ENCODE results near the gene ADGRB2.

The ADGRB2 gene

DNA sequence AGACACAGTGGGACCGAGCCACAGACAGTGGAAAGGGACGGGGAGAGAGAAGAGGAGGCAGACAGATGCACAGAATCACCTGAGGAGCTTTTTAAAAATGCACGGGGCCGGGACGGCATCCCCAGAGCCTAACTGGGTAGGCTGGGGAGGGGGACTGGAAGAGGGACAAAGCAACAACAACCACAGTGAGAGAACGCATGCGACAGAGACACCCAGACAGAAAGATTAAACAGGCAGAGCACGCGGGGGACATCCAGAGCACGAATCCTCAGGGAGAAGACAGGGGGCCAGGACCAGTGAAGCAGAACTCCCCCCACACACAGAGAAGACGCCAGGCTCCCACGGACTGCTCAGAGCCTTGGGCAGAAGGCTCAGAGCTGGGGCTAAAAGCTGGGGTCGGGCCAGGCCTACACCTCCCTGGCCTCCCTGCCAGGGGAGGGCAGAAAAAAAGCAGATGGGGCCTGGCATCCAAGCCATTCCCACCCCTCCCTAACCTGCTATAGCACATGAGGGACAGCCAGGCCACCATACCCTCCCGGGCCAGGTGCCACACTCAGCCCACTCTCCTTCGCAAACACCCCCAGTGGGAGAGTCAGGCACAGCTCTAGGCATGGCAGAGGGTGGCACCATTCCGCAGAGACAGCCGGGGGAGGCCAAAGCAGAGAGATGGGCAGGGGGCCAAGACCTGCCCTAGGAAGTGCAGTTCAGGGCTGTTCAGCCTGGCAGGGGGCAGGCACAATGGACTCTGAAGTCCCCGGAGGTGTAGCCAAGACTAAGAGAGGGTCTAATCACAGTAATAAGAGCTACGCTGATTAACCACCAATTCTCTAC is 30.5 kb downstream of the ADGRB2 start:
- Histone ChIP-seq H4K91ac (ENCODE audit: low read depth, low read length, poor library complexity) (no peak overlapping the region), H3K4me3 (ENCODE audit: low read length in 2 of 2) (no peak overlapping the region), H3K4me2 (ENCODE audit: insufficient read depth, low read length, poor library complexity, severe bottlenecking) (no peak overlapping the region), H3K27me3 (ENCODE audit: control insufficient read depth in 3 of 3, insufficient read depth in 3 of 3, low read depth in 1 of 3, low read length in 3 of 3) (no peaks in the 10 kb centered on the region), H3K4ac (ENCODE audit: low read length) (no peak overlapping the region), H2AK5ac (ENCODE audit: low read depth, low read length) (no peak overlapping the region), H2BK12ac (ENCODE audit: low read length) (no peak overlapping the region), H2AFZ (ENCODE audit: low read length) (no peak overlapping the region), H3K36me3 (replicated peaks in 1 of 2; ENCODE audit: control insufficient read depth in 2 of 2, insufficient read depth in 2 of 2, low read length in 2 of 2) (peaks cover 0 to 18% of the 10 kb centered on the region in 2 donors), H2BK5ac (ENCODE audit: low read length) (no peak overlapping the region), H4K8ac (ENCODE audit: low read depth, low read length) (no peak overlapping the region), H3K14ac (ENCODE audit: low read length) (no peak overlapping the region), H3K23ac (ENCODE audit: low read depth, low read length, poor library complexity) (no peak overlapping the region), H3K4me1 (ENCODE audit: control insufficient read depth in 2 of 2, insufficient read depth in 1 of 2, low read depth in 1 of 2, low read length in 2 of 2) (no peaks in the 10 kb centered on the region), H3K18ac (ENCODE audit: low read length) (peak overlapping the region; percentile 38), H2BK15ac (ENCODE audit: low read length) (no peak overlapping the region), H3K9me3 (replicated peaks in 1 of 2; ENCODE audit: control insufficient read depth in 2 of 2, insufficient read depth in 1 of 2, low read depth in 1 of 2, low read length in 2 of 2) (no peaks in the 10 kb centered on the region), H2BK120ac (ENCODE audit: low read depth, low read length) (no peak overlapping the region), H3K79me1 (ENCODE audit: low read depth, low read length) (no peaks in the 10 kb centered on the region), H3K27ac (replicated peaks; ENCODE audit: low read length) (no peak overlapping the region), H3K9ac (ENCODE audit: low read depth, low read length, poor library complexity) (peak overlapping the region; percentile 21)
- DNase-seq (ENCODE audit: low spot score): no peak
- no CpG with 5 or more reads among the region's 19 CpGs for WGBS, 2 donors (ENCODE audit: extremely low coverage in 2 of 2, insufficient read length in 2 of 2, insufficient replicate concordance in 1 of 2)

DNA sequence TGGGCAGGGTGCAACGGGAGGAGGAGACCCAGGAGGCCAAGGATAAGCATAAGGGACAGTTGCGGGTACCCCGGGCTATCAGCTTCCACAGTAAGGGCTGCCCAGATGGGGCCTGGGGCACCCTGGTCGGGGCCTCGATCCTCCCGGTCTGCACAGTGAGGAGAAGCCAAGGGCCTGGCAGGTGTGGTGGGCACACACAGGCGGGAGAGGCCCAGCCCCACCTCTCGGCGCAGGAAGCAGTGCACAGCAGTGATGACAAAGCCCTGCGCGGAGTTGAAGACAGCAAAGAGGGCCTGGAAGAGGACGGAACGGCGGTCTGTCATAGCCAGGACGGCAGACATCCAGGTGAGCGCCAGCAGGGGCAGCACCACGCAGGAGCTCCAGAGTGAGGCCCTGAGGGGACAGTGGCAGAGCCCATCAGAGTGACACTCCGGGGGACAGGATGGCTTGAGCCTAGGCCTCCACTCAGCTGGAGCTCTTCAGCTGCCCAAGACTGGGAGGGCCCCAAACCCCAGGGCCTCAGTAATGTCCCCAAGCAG is 31.3 kb downstream of the ADGRB2 start:
- no peak overlapping the region for H2AK5ac ChIP-seq (ENCODE audit: low read depth, low read length)
- no peak overlapping the region for H3K4me3 ChIP-seq (ENCODE audit: low read length in 2 of 2)
- H3K27ac ChIP-seq (replicated peaks; ENCODE audit: low read length): no peak overlapping the region
- H4K91ac ChIP-seq (ENCODE audit: low read depth, low read length, poor library complexity): no peak overlapping the region
- no peaks in the 10 kb centered on the region for H3K27me3 ChIP-seq (ENCODE audit: control insufficient read depth in 3 of 3, insufficient read depth in 3 of 3, low read depth in 1 of 3, low read length in 3 of 3)
- H3K36me3 ChIP-seq (replicated peaks in 1 of 2; ENCODE audit: control insufficient read depth in 2 of 2, insufficient read depth in 2 of 2, low read length in 2 of 2): peaks cover 0 to 13% of the 10 kb centered on the region in 2 donors
- WGBS, 2 donors (ENCODE audit: extremely low coverage in 2 of 2, insufficient read length in 2 of 2, insufficient replicate concordance in 1 of 2): no CpG with 5 or more reads among the region's 18 CpGs
- H4K8ac ChIP-seq (ENCODE audit: low read depth, low read length): no peak overlapping the region
- no peak overlapping the region for H3K23ac ChIP-seq (ENCODE audit: low read depth, low read length, poor library complexity)
- peak overlapping the region; percentile 30 for H3K9ac ChIP-seq (ENCODE audit: low read depth, low read length, poor library complexity)
- no peak overlapping the region for H2BK5ac ChIP-seq (ENCODE audit: low read length)
- H2BK12ac ChIP-seq (ENCODE audit: low read length): no peak overlapping the region
- H3K4me1 ChIP-seq (ENCODE audit: control insufficient read depth in 2 of 2, insufficient read depth in 1 of 2, low read depth in 1 of 2, low read length in 2 of 2): no peaks in the 10 kb centered on the region
- H3K4me2 ChIP-seq (ENCODE audit: insufficient read depth, low read length, poor library complexity, severe bottlenecking): no peak overlapping the region
- H3K79me1 ChIP-seq (ENCODE audit: low read depth, low read length): no peaks in the 10 kb centered on the region
- no peak overlapping the region for H3K18ac ChIP-seq (ENCODE audit: low read length)
- H2BK15ac ChIP-seq (ENCODE audit: low read length): no peak overlapping the region
- H3K14ac ChIP-seq (ENCODE audit: low read length): no peak overlapping the region
- no peaks in the 10 kb centered on the region for H3K9me3 ChIP-seq (replicated peaks in 1 of 2; ENCODE audit: control insufficient read depth in 2 of 2, insufficient read depth in 1 of 2, low read depth in 1 of 2, low read length in 2 of 2)
- DNase-seq (ENCODE audit: low spot score): no peak
- H2BK120ac ChIP-seq (ENCODE audit: low read depth, low read length): no peak overlapping the region
- H2AFZ ChIP-seq (ENCODE audit: low read length): no peak overlapping the region
- no peak overlapping the region for H3K4ac ChIP-seq (ENCODE audit: low read length)

DNA sequence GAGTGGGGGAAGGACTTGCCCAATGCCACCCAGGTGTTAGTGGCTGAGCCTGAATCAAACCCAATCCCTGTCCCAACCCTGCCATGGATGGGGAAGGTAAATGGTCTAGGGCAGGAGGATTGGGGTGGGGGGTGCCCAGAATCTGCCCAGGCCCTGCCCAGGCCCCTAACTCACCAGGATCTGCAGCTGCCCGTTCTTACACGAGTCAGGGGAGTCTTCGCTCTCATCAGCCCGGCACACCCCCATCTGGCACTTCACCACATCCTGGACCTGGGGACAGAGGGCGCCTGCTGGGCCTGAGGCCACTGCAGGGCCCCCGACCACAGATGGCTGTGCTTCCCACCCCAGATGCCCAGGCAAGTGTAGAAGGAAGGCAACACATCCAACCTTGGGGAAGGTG is 31.8 kb downstream of the ADGRB2 start:
- H3K4ac ChIP-seq (ENCODE audit: low read length): no peak overlapping the region
- WGBS, 2 donors (ENCODE audit: extremely low coverage in 2 of 2, insufficient read length in 2 of 2, insufficient replicate concordance in 1 of 2): no CpG with 5 or more reads among the region's 6 CpGs
- no peak overlapping the region for H3K14ac ChIP-seq (ENCODE audit: low read length)
- no peak overlapping the region for H3K27ac ChIP-seq (replicated peaks; ENCODE audit: low read length)
- H2AK5ac ChIP-seq (ENCODE audit: low read depth, low read length): no peak overlapping the region
- no peak for DNase-seq (ENCODE audit: low spot score)
- no peak overlapping the region for H3K23ac ChIP-seq (ENCODE audit: low read depth, low read length, poor library complexity)
- peaks cover 0 to 13% of the 10 kb centered on the region in 2 donors for H3K36me3 ChIP-seq (replicated peaks in 1 of 2; ENCODE audit: control insufficient read depth in 2 of 2, insufficient read depth in 2 of 2, low read length in 2 of 2)
- H3K27me3 ChIP-seq (ENCODE audit: control insufficient read depth in 3 of 3, insufficient read depth in 3 of 3, low read depth in 1 of 3, low read length in 3 of 3): no peaks in the 10 kb centered on the region
- H3K18ac ChIP-seq (ENCODE audit: low read length): no peak overlapping the region
- no peak overlapping the region for H3K4me3 ChIP-seq (ENCODE audit: low read length in 2 of 2)
- no peak overlapping the region for H4K91ac ChIP-seq (ENCODE audit: low read depth, low read length, poor library complexity)
- H3K79me1 ChIP-seq (ENCODE audit: low read depth, low read length): no peaks in the 10 kb centered on the region
- no peak overlapping the region for H2BK12ac ChIP-seq (ENCODE audit: low read length)
- H2AFZ ChIP-seq (ENCODE audit: low read length): no peak overlapping the region
- H2BK120ac ChIP-seq (ENCODE audit: low read depth, low read length): no peak overlapping the region
- no peaks in the 10 kb centered on the region for H3K4me1 ChIP-seq (ENCODE audit: control insufficient read depth in 2 of 2, insufficient read depth in 1 of 2, low read depth in 1 of 2, low read length in 2 of 2)
- no peak overlapping the region for H3K4me2 ChIP-seq (ENCODE audit: insufficient read depth, low read length, poor library complexity, severe bottlenecking)
- no peak overlapping the region for H4K8ac ChIP-seq (ENCODE audit: low read depth, low read length)
- H2BK15ac ChIP-seq (ENCODE audit: low read length): no peak overlapping the region
- H3K9me3 ChIP-seq (replicated peaks in 1 of 2; ENCODE audit: control insufficient read depth in 2 of 2, insufficient read depth in 1 of 2, low read depth in 1 of 2, low read length in 2 of 2): no peaks in the 10 kb centered on the region
- peak overlapping the region; percentile 30 for H3K9ac ChIP-seq (ENCODE audit: low read depth, low read length, poor library complexity)
- H2BK5ac ChIP-seq (ENCODE audit: low read length): no peak overlapping the region

DNA sequence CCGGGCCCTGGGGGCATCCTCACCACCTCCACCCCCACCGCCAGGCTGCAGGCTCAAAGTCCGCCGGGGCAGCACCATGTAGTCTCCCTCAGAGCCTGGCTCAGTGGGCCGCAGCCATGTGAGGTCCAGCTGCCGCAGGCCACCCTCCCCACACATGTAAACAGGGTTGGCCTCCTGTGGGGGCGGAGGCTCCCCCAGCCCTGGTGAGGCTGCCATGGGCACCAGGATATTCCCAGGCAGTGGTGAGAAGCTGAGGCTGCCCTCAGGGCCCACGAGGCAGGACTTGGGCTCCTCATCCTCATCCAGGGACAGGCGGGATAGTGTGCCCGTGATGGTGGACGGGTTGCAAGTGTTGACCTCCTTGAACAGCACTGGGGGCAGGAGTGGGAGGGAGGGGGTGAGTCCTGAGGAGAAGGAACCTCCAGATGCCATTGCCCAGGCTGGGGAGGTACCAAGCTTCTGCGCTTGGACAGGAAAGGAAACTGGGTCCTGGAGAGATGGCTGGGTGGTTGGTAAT is 33.0 kb downstream of the ADGRB2 start:
- Histone ChIP-seq H3K36me3 (replicated peaks in 1 of 2; ENCODE audit: control insufficient read depth in 2 of 2, insufficient read depth in 2 of 2, low read length in 2 of 2) (peaks cover 0 to 8% of the 10 kb centered on the region in 2 donors), H2BK120ac (ENCODE audit: low read depth, low read length) (no peak overlapping the region), H3K4me1 (ENCODE audit: control insufficient read depth in 2 of 2, insufficient read depth in 1 of 2, low read depth in 1 of 2, low read length in 2 of 2) (no peaks in the 10 kb centered on the region), H2BK5ac (ENCODE audit: low read length) (no peak overlapping the region), H3K9ac (ENCODE audit: low read depth, low read length, poor library complexity) (no peak overlapping the region), H3K27ac (replicated peaks; ENCODE audit: low read length) (no peak overlapping the region), H3K14ac (ENCODE audit: low read length) (no peak overlapping the region), H3K79me1 (ENCODE audit: low read depth, low read length) (no peaks in the 10 kb centered on the region), H2AK5ac (ENCODE audit: low read depth, low read length) (no peak overlapping the region), H3K4me2 (ENCODE audit: insufficient read depth, low read length, poor library complexity, severe bottlenecking) (no peak overlapping the region), H2AFZ (ENCODE audit: low read length) (no peak overlapping the region), H3K27me3 (ENCODE audit: control insufficient read depth in 3 of 3, insufficient read depth in 3 of 3, low read depth in 1 of 3, low read length in 3 of 3) (no peaks in the 10 kb centered on the region), H3K23ac (ENCODE audit: low read depth, low read length, poor library complexity) (peak overlapping the region; percentile 91), H4K91ac (ENCODE audit: low read depth, low read length, poor library complexity) (no peak overlapping the region), H3K4ac (ENCODE audit: low read length) (no peak overlapping the region), H3K4me3 (ENCODE audit: low read length in 2 of 2) (no peak overlapping the region), H2BK15ac (ENCODE audit: low read length) (no peak overlapping the region), H3K9me3 (replicated peaks in 1 of 2; ENCODE audit: control insufficient read depth in 2 of 2, insufficient read depth in 1 of 2, low read depth in 1 of 2, low read length in 2 of 2) (no peaks in the 10 kb centered on the region), H3K18ac (ENCODE audit: low read length) (peak overlapping the region; percentile 48), H2BK12ac (ENCODE audit: low read length) (no peak overlapping the region), H4K8ac (ENCODE audit: low read depth, low read length) (no peak overlapping the region)
- no CpG with 5 or more reads among the region's 12 CpGs for WGBS, 2 donors (ENCODE audit: extremely low coverage in 2 of 2, insufficient read length in 2 of 2, insufficient replicate concordance in 1 of 2)
- DNase-seq (ENCODE audit: low spot score): no peak

Measured in neuronal stem cell (in vitro differentiated cells).